ENCODE results near the gene FSTL4. TPM values are rescaled to one million over a fixed set of nuclear protein-coding genes. Genes with fewer than 3 reads are reported as not detected.

The FSTL4 gene
- total and polyA plus RNA-seq, 2 of the 4 experiments (the other 2 are of a cell fraction) = 0.18 TPM; not detected in 1

- H2AFZ ChIP-seq (replicated peaks; ENCODE audit: low read length, poor library complexity) = no peak overlapping the region
- no peak overlapping the region for H2AK5ac ChIP-seq (ENCODE audit: low read depth, low read length)
- no peak overlapping the region for H2BK120ac ChIP-seq (ENCODE audit: low read depth, low read length)
- no peak overlapping the region for H2BK20ac ChIP-seq (ENCODE audit: low read depth, low read length)
- no peak overlapping the region for H3K4me3 ChIP-seq (ENCODE audit: insufficient read depth, low read depth, low read length)
- no peak overlapping the region for H3K4ac ChIP-seq (ENCODE audit: low read depth, low read length)
- 29% methylated on average over 1 of the region's 5 CpGs; no CpG with 5 or more reads in 1 of the 2 experiments for WGBS, 2 experiments (ENCODE audit: extremely low coverage in 2 of 2, insufficient read length in 1 of 2)
- H3K27ac ChIP-seq (ENCODE audit: insufficient read depth, low read length) = no peak overlapping the region
- H3K56ac ChIP-seq (ENCODE audit: extremely low read depth, insufficient read depth, low read length) = no peak overlapping the region
- DNase-seq (no peak), ATAC-seq (ENCODE audit: low read depth) (no peak)
- H3K9ac ChIP-seq (ENCODE audit: low read depth, low read length) = no peak overlapping the region
- H3K4me1 ChIP-seq (ENCODE audit: control insufficient read depth, insufficient read depth, low read length) = no peaks in the 10 kb centered on the region
- H2AK9ac ChIP-seq (replicated peaks; ENCODE audit: low read depth, low read length, poor library complexity) = no peak overlapping the region
- dilution Hi-C loops (cut with HindIII; ENCODE audit: low sequenced_read_pairs, unreplicated experiment) = no loop called here
- BruUV-seq (replicated peaks) = no TSS peak
- H3K27me3 ChIP-seq (ENCODE audit: control insufficient read depth, insufficient read depth, low read length) = peaks cover 18% of the 10 kb centered on the region
- no peak for TF ChIP-seq MAFK (IDR thresholded peaks at IDR 0.05; ENCODE audit: low read depth, low read length)
- TF ChIP-seq, protein P1, sequence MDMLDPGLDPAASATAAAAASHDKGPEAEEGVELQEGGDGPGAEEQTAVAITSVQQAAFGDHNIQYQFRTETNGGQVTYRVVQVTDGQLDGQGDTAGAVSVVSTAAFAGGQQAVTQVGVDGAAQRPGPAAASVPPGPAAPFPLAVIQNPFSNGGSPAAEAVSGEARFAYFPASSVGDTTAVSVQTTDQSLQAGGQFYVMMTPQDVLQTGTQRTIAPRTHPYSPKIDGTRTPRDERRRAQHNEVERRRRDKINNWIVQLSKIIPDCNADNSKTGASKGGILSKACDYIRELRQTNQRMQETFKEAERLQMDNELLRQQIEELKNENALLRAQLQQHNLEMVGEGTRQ (IDR thresholded peaks at IDR 0.05; ENCODE audit: low read depth, low read length) = no peak
- TF ChIP-seq RFX5 (IDR thresholded peaks at IDR 0.05; ENCODE audit: low read depth, low read length) = no peak
- TF ChIP-seq RCOR1 (IDR thresholded peaks at IDR 0.05; ENCODE audit: insufficient replicate concordance, low read length) = no peak
- TF ChIP-seq CTCF (conservative IDR thresholded peaks at IDR 0.05; ENCODE audit: low read depth, low read length) = no peak
- no peak for TF ChIP-seq BHLHE40 (IDR thresholded peaks at IDR 0.05; ENCODE audit: low read depth, low read length)
- TF ChIP-seq POLR2A (IDR thresholded peaks at IDR 0.05; ENCODE audit: low read depth, low read length) = no peak
- TF ChIP-seq MXI1 (IDR thresholded peaks at IDR 0.05; ENCODE audit: borderline replicate concordance, low read depth, low read length) = no peak
- ChIA-PET POLR2A (ENCODE audit: unreplicated experiment) (no interaction called here), CTCF (no interaction called here)
- H3K4me2 ChIP-seq (ENCODE audit: low read depth, low read length) = no peak overlapping the region
- H3K9me1 ChIP-seq (ENCODE audit: insufficient read depth, low read length) = no peaks in the 10 kb centered on the region
- H4K91ac ChIP-seq (ENCODE audit: insufficient read depth, low read depth, low read length) = no peak overlapping the region
- H3K79me1 ChIP-seq (ENCODE audit: low read depth in 1 of 2, low read length in 2 of 2) = no peaks in the 10 kb centered on the region
- in situ Hi-C loops (cut with MboI; ENCODE audit: low sequenced_read_pairs) = no loop called here
- no peak overlapping the region for H4K8ac ChIP-seq (ENCODE audit: low read depth in 2 of 2, low read length in 2 of 2)
- H3K9me3 ChIP-seq (ENCODE audit: control insufficient read depth, insufficient read depth, low read length) = no peaks in the 10 kb centered on the region
- intact Hi-C loops (cut with micrococcal nuclease) = no loop called here
- no peak overlapping the region for H3K18ac ChIP-seq (ENCODE audit: low read depth, low read length)
- no peak overlapping the region for H2BK5ac ChIP-seq (ENCODE audit: low read depth, low read length, poor library complexity, severe bottlenecking)
- no peak overlapping the region for H2BK15ac ChIP-seq (ENCODE audit: low read depth, low read length)
- H3K36me3 ChIP-seq (ENCODE audit: control insufficient read depth, insufficient read depth, low read length) = no peaks in the 10 kb centered on the region
- H4K20me1 ChIP-seq (ENCODE audit: insufficient read depth, low read length) = no peaks in the 10 kb centered on the region
- no peak overlapping the region for H4K5ac ChIP-seq (ENCODE audit: low read depth, low read length)
- H3K23ac ChIP-seq (ENCODE audit: low read depth, low read length) = no peak overlapping the region
- no peak overlapping the region for H3K14ac ChIP-seq (replicated peaks; ENCODE audit: low read depth, low read length)
These were observed 279.8 kb downstream of the FSTL4 start for GRCh38 chr5:133332439-133333024.

Measured in IMR-90 (cell line).